Vagina (tissue), 2 donors: ENCODE data around the gene SLC35A1.

Experiments
- CTCF ChIP-seq, 3 experiments: fragments of 450-650 bp in 2 of 3; fragments of 200-600 bp in 1 of 3; sonication (generic) in 1 of 3; IDR thresholded peaks; one replicate each; pipeline ENCODE4 v1.5.1; 2017 to 2019; ENCODE audit warnings: antibody characterized with exemption in 3 of 3, mild to moderate bottlenecking in 2 of 3, moderate library complexity in 2 of 3
- POLR2A ChIP-seq, 2 donors: fragments of 450-650 bp; IDR thresholded peaks; one replicate each; pipeline ENCODE4 v1.6.1; 2017; ENCODE audit warnings: antibody characterized with exemption in 2 of 2, mild to moderate bottlenecking in 2 of 2, moderate library complexity in 2 of 2
- POLR2AphosphoS5 ChIP-seq, 2 donors: sonication (generic); formaldehyde crosslinking; IDR thresholded peaks; one replicate each; pipeline ENCODE4 v1.9.0; 2017; ENCODE audit warnings: antibody characterized with exemption in 2 of 2, mild to moderate bottlenecking in 2 of 2, low read depth in 1 of 2; ENCODE audit not compliant: insufficient read depth in 1 of 2

GRCh38 chr6:87473419-87473903 lies 687 bp downstream of the SLC35A1 start:
- TF ChIP-seq CTCF (IDR thresholded peaks at IDR 0.05) (no peak), POLR2AphosphoS5 (IDR thresholded peaks at IDR 0.05; ENCODE audit: insufficient read depth in 1 of 2, low read depth in 1 of 2) (no peak), POLR2A (IDR thresholded peaks at IDR 0.05) (no peak)
